22Rv1 (cell line): ENCODE results near the gene PUDP.
"Not testable (repeated sequence)": the region's sequence is repeated elsewhere in the genome, so short reads cannot be mapped to it uniquely, and the experiment has no call there.

Experiments
- H3K27ac ChIP-seq: fragments of 450-650 bp; 2 replicates; pipeline ENCODE4 v1.5.1; 2017
- ZFX ChIP-seq: fragments of 450-650 bp; IDR thresholded peaks from 2 replicates; pipeline ENCODE4 v1.6.1; 2017; ENCODE audit warnings: antibody characterized with exemption, borderline replicate concordance
- TF ChIP-seq, protein P1 (sequence below): fragments of 450-650 bp; IDR thresholded peaks from 2 replicates; pipeline ENCODE4 v1.5.1; 2017; ENCODE audit warnings: mild to moderate bottlenecking

The PUDP gene

DNA sequence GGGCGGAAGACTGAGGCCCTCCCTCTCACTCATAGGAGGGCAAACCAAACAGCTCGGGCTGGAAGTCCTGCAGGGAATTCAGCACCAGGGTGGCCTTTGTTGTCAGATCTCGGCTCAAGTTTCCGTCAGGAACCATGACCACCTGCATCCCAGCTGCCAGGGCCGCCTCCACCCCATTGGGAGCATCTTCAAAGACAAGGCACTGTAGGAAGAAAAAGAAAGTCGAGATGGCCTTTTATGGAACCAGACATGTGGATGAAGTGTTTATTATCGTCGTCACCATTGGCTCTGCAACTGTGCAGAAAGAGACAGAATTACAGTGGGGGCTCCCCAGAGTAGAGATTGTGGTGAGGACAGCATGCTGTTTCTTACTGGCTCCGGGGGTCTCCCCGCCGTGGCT is 97.7 kb downstream of the PUDP start:
- no peak overlapping the region for H3K27ac ChIP-seq
- TF ChIP-seq ZFX: no peak
- TF ChIP-seq, protein P1, sequence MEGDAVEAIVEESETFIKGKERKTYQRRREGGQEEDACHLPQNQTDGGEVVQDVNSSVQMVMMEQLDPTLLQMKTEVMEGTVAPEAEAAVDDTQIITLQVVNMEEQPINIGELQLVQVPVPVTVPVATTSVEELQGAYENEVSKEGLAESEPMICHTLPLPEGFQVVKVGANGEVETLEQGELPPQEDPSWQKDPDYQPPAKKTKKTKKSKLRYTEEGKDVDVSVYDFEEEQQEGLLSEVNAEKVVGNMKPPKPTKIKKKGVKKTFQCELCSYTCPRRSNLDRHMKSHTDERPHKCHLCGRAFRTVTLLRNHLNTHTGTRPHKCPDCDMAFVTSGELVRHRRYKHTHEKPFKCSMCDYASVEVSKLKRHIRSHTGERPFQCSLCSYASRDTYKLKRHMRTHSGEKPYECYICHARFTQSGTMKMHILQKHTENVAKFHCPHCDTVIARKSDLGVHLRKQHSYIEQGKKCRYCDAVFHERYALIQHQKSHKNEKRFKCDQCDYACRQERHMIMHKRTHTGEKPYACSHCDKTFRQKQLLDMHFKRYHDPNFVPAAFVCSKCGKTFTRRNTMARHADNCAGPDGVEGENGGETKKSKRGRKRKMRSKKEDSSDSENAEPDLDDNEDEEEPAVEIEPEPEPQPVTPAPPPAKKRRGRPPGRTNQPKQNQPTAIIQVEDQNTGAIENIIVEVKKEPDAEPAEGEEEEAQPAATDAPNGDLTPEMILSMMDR: no peak

- TF ChIP-seq, protein P1: 0 out of 2 replicates have a peak, but pooled peaks have one; percentile 10
- no peak for TF ChIP-seq ZFX
- H3K27ac ChIP-seq: no peak overlapping the region
These were observed 100.0 kb downstream of the PUDP start for GRCh38 chrX:7047951-7048350.

- no peak overlapping the region for H3K27ac ChIP-seq
- TF ChIP-seq, protein P1: no peak
- TF ChIP-seq ZFX: no peak
These were observed 102.6 kb downstream of the PUDP start for GRCh38 chrX:7045238-7045955.

- not testable (repeated sequence) for H3K27ac ChIP-seq
These were observed 104.0 kb downstream of the PUDP start for GRCh38 chrX:7043796-7044433.

- no peak for TF ChIP-seq ZFX
- TF ChIP-seq, protein P1: no peak
- no peak overlapping the region for H3K27ac ChIP-seq
These were observed 119.7 kb downstream of the PUDP start for GRCh38 chrX:7028246-7028645.

GRCh38 chrX:7027071-7027470 is 120.9 kb downstream of the PUDP start:
- no peak overlapping the region for H3K27ac ChIP-seq

DNA sequence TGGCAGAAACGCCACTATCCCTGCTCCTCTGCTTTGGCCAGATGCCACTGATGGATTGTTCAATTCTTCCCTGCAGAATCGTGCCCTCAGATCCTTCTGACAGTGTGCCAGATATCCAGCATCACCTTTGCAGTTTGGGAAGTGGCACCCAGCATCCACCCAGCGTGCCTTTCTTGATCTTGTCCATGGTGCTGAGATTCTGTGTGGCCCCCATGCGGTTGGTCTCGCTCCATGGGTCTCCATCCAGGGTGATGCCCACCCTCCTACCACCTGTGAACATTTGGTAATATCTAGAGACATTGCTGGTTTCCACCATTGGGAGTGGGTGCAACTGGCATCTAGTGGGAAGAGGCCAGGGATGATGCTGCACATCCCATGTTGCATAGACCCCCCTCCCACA is 121.6 kb downstream of the PUDP start:
- not testable (repeated sequence) for H3K27ac ChIP-seq

More at GRCh38 chrX:7027071-7027470, 120.9 kb downstream of the PUDP start:
- TF ChIP-seq, protein P1: no peak
- TF ChIP-seq ZFX: no peak

GRCh38 chrX:7025471-7025870 is 122.5 kb downstream of the PUDP start:
- no peak overlapping the region for H3K27ac ChIP-seq
- no peak for TF ChIP-seq ZFX
- TF ChIP-seq, protein P1: no peak
